ENCODE data around the gene PPIA.
A peak's percentile ranks its signal among the peaks of the same experiment; 100 is the strongest.
"Not testable (repeated sequence)": the region's sequence is repeated elsewhere in the genome, so short reads cannot be mapped to it uniquely, and the experiment has no call there.

The PPIA gene

GRCh38 chr7:44811571-44811970, 15.1 kb downstream of the PPIA start:
- H3K27me3 Mint-ChIP-seq (ENCODE audit: low read depth): no peaks in the 10 kb centered on the region
- H3K4me3 Mint-ChIP-seq: no peak overlapping the region
- no peaks in the 10 kb centered on the region for H3K36me3 Mint-ChIP-seq (ENCODE audit: low read depth)
- H3K27ac Mint-ChIP-seq: no peak overlapping the region
- H3K9me3 Mint-ChIP-seq: no peaks in the 10 kb centered on the region
- H3K4me1 Mint-ChIP-seq (ENCODE audit: low read depth): peaks cover 2% of the 10 kb centered on the region

- Mint-ChIP-seq H3K4me3 (no peak overlapping the region), H3K4me1 (ENCODE audit: low read depth) (peaks cover 2% of the 10 kb centered on the region), H3K27me3 (ENCODE audit: low read depth) (no peaks in the 10 kb centered on the region), H3K36me3 (ENCODE audit: low read depth) (no peaks in the 10 kb centered on the region), H3K9me3 (no peaks in the 10 kb centered on the region), H3K27ac (no peak overlapping the region)
Measured at GRCh38 chr7:44814919-44815318, 18.4 kb downstream of the PPIA start.

GRCh38 chr7:44819292-44819691, 22.8 kb downstream of the PPIA start:
- H3K27me3 Mint-ChIP-seq (ENCODE audit: low read depth): no peaks in the 10 kb centered on the region
- H3K9me3 Mint-ChIP-seq: no peaks in the 10 kb centered on the region

GRCh38 chr7:44823255-44823781, 26.8 kb downstream of the PPIA start:
- Mint-ChIP-seq H3K4me3 (no peak overlapping the region), H3K27me3 (ENCODE audit: low read depth) (no peaks in the 10 kb centered on the region), H3K4me1 (ENCODE audit: low read depth) (peaks cover 18% of the 10 kb centered on the region), H3K9me3 (no peaks in the 10 kb centered on the region), H3K27ac (no peak overlapping the region), H3K36me3 (ENCODE audit: low read depth) (peaks cover 12% of the 10 kb centered on the region)

More at GRCh38 chr7:44819292-44819691, 22.8 kb downstream of the PPIA start:
- H3K4me1 Mint-ChIP-seq (ENCODE audit: low read depth): peaks cover 8% of the 10 kb centered on the region
- H3K36me3 Mint-ChIP-seq (ENCODE audit: low read depth): peaks cover 1% of the 10 kb centered on the region
- no peak overlapping the region for H3K4me3 Mint-ChIP-seq
- no peak overlapping the region for H3K27ac Mint-ChIP-seq

GRCh38 chr7:44824894-44825526, 28.5 kb downstream of the PPIA start:
- peak overlapping the region; percentile 6 for H3K27ac Mint-ChIP-seq
- no peak overlapping the region for H3K4me3 Mint-ChIP-seq
- peaks cover 18% of the 10 kb centered on the region for H3K4me1 Mint-ChIP-seq (ENCODE audit: low read depth)
- H3K9me3 Mint-ChIP-seq: no peaks in the 10 kb centered on the region
- H3K27me3 Mint-ChIP-seq (ENCODE audit: low read depth): no peaks in the 10 kb centered on the region
- H3K36me3 Mint-ChIP-seq (ENCODE audit: low read depth): peaks cover 24% of the 10 kb centered on the region

- Mint-ChIP-seq H3K4me1 (ENCODE audit: low read depth) (peaks cover 18% of the 10 kb centered on the region), H3K4me3 (no peak overlapping the region), H3K27me3 (ENCODE audit: low read depth) (no peaks in the 10 kb centered on the region), H3K36me3 (ENCODE audit: low read depth) (peaks cover 32% of the 10 kb centered on the region), H3K9me3 (no peaks in the 10 kb centered on the region), H3K27ac (no peak overlapping the region)
Measured at GRCh38 chr7:44827567-44827966, 31.1 kb downstream of the PPIA start.

GRCh38 chr7:44838751-44839150, 42.3 kb downstream of the PPIA start:
- Mint-ChIP-seq H3K36me3 (ENCODE audit: low read depth) (peaks cover 39% of the 10 kb centered on the region), H3K9me3 (no peaks in the 10 kb centered on the region), H3K27me3 (ENCODE audit: low read depth) (no peaks in the 10 kb centered on the region), H3K4me1 (ENCODE audit: low read depth) (peaks cover 10% of the 10 kb centered on the region), H3K4me3 (no peak overlapping the region), H3K27ac (peak overlapping the region; percentile 38)

- H3K4me3 Mint-ChIP-seq; H3K27me3 Mint-ChIP-seq (ENCODE audit: low read depth): not testable (repeated sequence)
- peaks cover 40% of the 10 kb centered on the region for H3K4me1 Mint-ChIP-seq (ENCODE audit: low read depth)
Measured at GRCh38 chr7:44842675-44843074, 46.2 kb downstream of the PPIA start.

GRCh38 chr7:44843440-44843839, 47.0 kb downstream of the PPIA start:
- H3K9me3 Mint-ChIP-seq; H3K27me3 Mint-ChIP-seq (ENCODE audit: low read depth); H3K27ac Mint-ChIP-seq; H3K4me3 Mint-ChIP-seq: not testable (repeated sequence)
- Mint-ChIP-seq H3K36me3 (ENCODE audit: low read depth) (peaks cover 29% of the 10 kb centered on the region), H3K4me1 (ENCODE audit: low read depth) (peaks cover 40% of the 10 kb centered on the region)

More at GRCh38 chr7:44842675-44843074, 46.2 kb downstream of the PPIA start:
- H3K36me3 Mint-ChIP-seq (ENCODE audit: low read depth): peaks cover 30% of the 10 kb centered on the region
- not testable (repeated sequence) for H3K9me3 Mint-ChIP-seq
- peak overlapping the region; percentile 49 for H3K27ac Mint-ChIP-seq

GRCh38 chr7:44845451-44845850, 49.0 kb downstream of the PPIA start:
- Mint-ChIP-seq H3K4me3 (peak overlapping the region; percentile 97), H3K27ac (peak overlapping the region; percentile 13), H3K36me3 (ENCODE audit: low read depth) (peaks cover 22% of the 10 kb centered on the region), H3K27me3 (ENCODE audit: low read depth) (no peaks in the 10 kb centered on the region), H3K4me1 (ENCODE audit: low read depth) (peaks cover 50% of the 10 kb centered on the region), H3K9me3 (no peaks in the 10 kb centered on the region)

GRCh38 chr7:44846390-44846789, 49.9 kb downstream of the PPIA start:
- not testable (repeated sequence) for H3K9me3 Mint-ChIP-seq; H3K27me3 Mint-ChIP-seq (ENCODE audit: low read depth)
- H3K36me3 Mint-ChIP-seq (ENCODE audit: low read depth): peaks cover 14% of the 10 kb centered on the region
- H3K4me1 Mint-ChIP-seq (ENCODE audit: low read depth): peaks cover 51% of the 10 kb centered on the region
- peak overlapping the region; percentile 97 for H3K4me3 Mint-ChIP-seq
- H3K27ac Mint-ChIP-seq: peak overlapping the region; percentile 99

- Mint-ChIP-seq H3K4me1 (ENCODE audit: low read depth) (peaks cover 48% of the 10 kb centered on the region), H3K36me3 (ENCODE audit: low read depth) (peaks cover 10% of the 10 kb centered on the region), H3K4me3 (peak overlapping the region; percentile 97), H3K9me3 (no peaks in the 10 kb centered on the region), H3K27me3 (ENCODE audit: low read depth) (no peaks in the 10 kb centered on the region), H3K27ac (peak overlapping the region; percentile 99)
Measured at GRCh38 chr7:44846816-44847508, 50.5 kb downstream of the PPIA start.

GRCh38 chr7:44847509-44847919, 51.0 kb downstream of the PPIA start:
- peaks cover 43% of the 10 kb centered on the region for H3K4me1 Mint-ChIP-seq (ENCODE audit: low read depth)
- peak overlapping the region; percentile 97 for H3K4me3 Mint-ChIP-seq
- H3K27me3 Mint-ChIP-seq (ENCODE audit: low read depth): no peaks in the 10 kb centered on the region
- no peaks in the 10 kb centered on the region for H3K9me3 Mint-ChIP-seq
- peaks cover 7% of the 10 kb centered on the region for H3K36me3 Mint-ChIP-seq (ENCODE audit: low read depth)
- H3K27ac Mint-ChIP-seq: peak overlapping the region; percentile 99

GRCh38 chr7:44847920-44848634, 51.6 kb downstream of the PPIA start, which contains the start of gene H2AZ2:
H2AZ2 (minus strand) TSS chr7:44848087; CDS start chr7:44847971, 116 bp downstream.
- Mint-ChIP-seq H3K4me3 (peak within 1 kb of the TSS; percentile 97), H3K27me3 (ENCODE audit: low read depth) (no peaks in the 10 kb centered on the region), H3K9me3 (no peaks in the 10 kb centered on the region), H3K4me1 (ENCODE audit: low read depth) (peaks cover 42% of the 10 kb centered on the region), H3K27ac (peak within 1 kb of the TSS; percentile 99), H3K36me3 (ENCODE audit: low read depth) (peaks cover 3% of the 10 kb centered on the region)

Measured in T-helper 1 cell treated with Interleukin-12 subunit alpha and Interleukin-12 subunit beta and Interleukin-4 antibody, amounts not matched to agents 30 μg/mL and 1 μg/mL, for 36 hours (primary cell).